Activated CD4-positive, alpha-beta memory T cell treated with anti-CD3 and anti-CD28 coated beads for 36 hours (primary cell): Measurements from ENCODE around the gene CACNA2D2. TPM values are rescaled to one million over a fixed set of nuclear protein-coding genes. Genes with fewer than 3 reads are reported as not detected.

ENCODE experiments used
- CTCF ChIA-PET: fragments of 350-600 bp; sonication (Branson Sonifier 250); formaldehyde crosslinking; loops from one replicate; lab custom pipeline; 2021; ENCODE audit warnings: antibody characterized with exemption, inconsistent platforms; lab: Charles Lee
- POLR2A ChIA-PET: fragments of 350-600 bp; sonication (Branson Sonifier 250); formaldehyde crosslinking; loops from one replicate; lab custom pipeline; 2021; ENCODE audit warnings: antibody characterized with exemption; lab: Charles Lee
- DNase-seq: peaks from one replicate; pipeline ENCODE4 v3.0.0-alpha.2; 2020
- H3K27ac Mint-ChIP-seq: one replicate; pipeline ENCODE4 v1.8.0; 2021; ENCODE audit warnings: mixed read lengths
- H3K27me3 Mint-ChIP-seq: one replicate; pipeline ENCODE4 v1.8.0; 2021; ENCODE audit warnings: mixed read lengths
- H3K36me3 Mint-ChIP-seq: one replicate; pipeline ENCODE4 v1.8.0; 2021; ENCODE audit warnings: mixed read lengths
- H3K4me1 Mint-ChIP-seq: one replicate; pipeline ENCODE4 v1.8.0; 2021; ENCODE audit warnings: low read depth, mixed read lengths
- H3K4me3 Mint-ChIP-seq: one replicate; pipeline ENCODE4 v1.8.0; 2021; ENCODE audit warnings: mild to moderate bottlenecking, mixed read lengths
- H3K9me3 Mint-ChIP-seq: one replicate; pipeline ENCODE4 v1.8.0; 2021; ENCODE audit warnings: mixed read lengths
- intact Hi-C: fragments of 100-400 bp; cut with micrococcal nuclease; formaldehyde crosslinking; loops from one replicate; pipeline ENCODE4 v1.15.1; 2023
- total RNA-seq, 2 experiments: library from RNA; stranded (reverse); gene quantifications; one replicate each; pipeline ENCODE4 v1.2.3, GENCODE V29; 2021

Gene CACNA2D2
- total RNA-seq, 2 experiments from 2014 or later = 0.63 to 0.69 TPM

GRCh38 chr3:50414616-50415015 lies 88.8 kb downstream of the CACNA2D2 start:
- no peaks in the 10 kb centered on the region for H3K27me3 Mint-ChIP-seq
- ChIA-PET POLR2A (interaction anchor here (1.0 kb wide), 1 partner anchor 43 kb away, joined by 3 read pairs; no protein-coding TSS in a partner anchor), CTCF (interaction anchor here (1.1 kb wide), 1 partner anchor 9 kb away, joined by 3 read pairs; no protein-coding TSS in a partner anchor)
- H3K4me3 Mint-ChIP-seq = no peak overlapping the region
- intact Hi-C loops = no loop called here
- DNase-seq = no peak
- no peaks in the 10 kb centered on the region for H3K4me1 Mint-ChIP-seq
- no peak overlapping the region for H3K27ac Mint-ChIP-seq
- no peaks in the 10 kb centered on the region for H3K9me3 Mint-ChIP-seq
- H3K36me3 Mint-ChIP-seq = no peaks in the 10 kb centered on the region

DNA sequence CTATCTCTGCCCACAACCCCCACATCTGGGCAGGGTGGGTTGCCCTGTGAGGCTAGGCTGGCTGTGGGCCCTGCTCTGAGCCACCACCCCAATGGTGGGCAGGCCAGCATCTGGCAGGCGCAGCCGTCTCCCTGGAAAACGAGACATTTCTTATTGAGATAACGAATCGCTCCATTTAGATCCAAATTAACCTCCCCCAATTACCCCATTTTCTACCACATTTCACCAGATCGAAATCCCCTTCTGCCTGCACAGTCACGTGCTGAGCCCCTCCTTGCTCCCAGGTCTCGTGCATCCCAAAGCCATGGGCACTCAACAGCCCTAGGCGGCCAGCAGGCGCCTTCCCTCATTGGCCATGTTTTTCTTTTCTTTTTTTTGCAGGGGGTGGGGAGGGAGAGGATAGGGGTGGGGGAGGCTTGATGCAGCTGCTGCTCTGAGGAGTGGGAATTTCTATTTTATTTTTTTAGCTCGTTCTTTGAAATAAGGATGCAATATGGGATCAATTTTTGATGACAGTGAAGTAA lies 91.1 kb downstream of the CACNA2D2 start:
- intact Hi-C loops = no loop called here
- Mint-ChIP-seq H3K4me3 (no peak overlapping the region), H3K9me3 (no peaks in the 10 kb centered on the region), H3K4me1 (no peaks in the 10 kb centered on the region), H3K36me3 (no peaks in the 10 kb centered on the region), H3K27ac (no peak overlapping the region), H3K27me3 (no peaks in the 10 kb centered on the region)
- CTCF ChIA-PET = no interaction called here
- DNase-seq = no peak
- POLR2A ChIA-PET = no interaction called here

DNA sequence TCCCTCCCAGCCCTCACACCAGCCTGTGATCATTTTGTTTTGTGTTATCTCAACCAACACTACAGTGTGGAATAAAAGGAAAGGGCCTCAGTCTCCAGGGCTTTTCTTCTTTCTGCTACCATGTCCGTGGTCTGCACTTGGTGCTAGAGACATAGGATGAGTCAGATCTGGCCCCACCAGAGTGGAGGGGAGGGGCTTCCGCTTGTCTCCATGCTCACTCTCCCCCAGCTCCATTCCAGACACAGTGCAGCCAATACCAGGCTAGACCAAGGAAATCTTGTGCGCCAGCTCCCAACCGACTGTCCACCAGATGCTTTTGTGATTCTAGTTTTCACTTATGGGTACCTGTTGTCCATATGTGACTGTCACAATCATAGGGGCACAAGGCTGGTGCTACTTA lies 92.2 kb downstream of the CACNA2D2 start:
- CTCF ChIA-PET = no interaction called here
- no peaks in the 10 kb centered on the region for H3K36me3 Mint-ChIP-seq
- H3K27ac Mint-ChIP-seq = no peak overlapping the region
- no peaks in the 10 kb centered on the region for H3K9me3 Mint-ChIP-seq
- H3K4me1 Mint-ChIP-seq = no peaks in the 10 kb centered on the region
- POLR2A ChIA-PET = no interaction called here
- no peak overlapping the region for H3K4me3 Mint-ChIP-seq
- no peaks in the 10 kb centered on the region for H3K27me3 Mint-ChIP-seq
- no peak for DNase-seq
- intact Hi-C loops = no loop called here

DNA sequence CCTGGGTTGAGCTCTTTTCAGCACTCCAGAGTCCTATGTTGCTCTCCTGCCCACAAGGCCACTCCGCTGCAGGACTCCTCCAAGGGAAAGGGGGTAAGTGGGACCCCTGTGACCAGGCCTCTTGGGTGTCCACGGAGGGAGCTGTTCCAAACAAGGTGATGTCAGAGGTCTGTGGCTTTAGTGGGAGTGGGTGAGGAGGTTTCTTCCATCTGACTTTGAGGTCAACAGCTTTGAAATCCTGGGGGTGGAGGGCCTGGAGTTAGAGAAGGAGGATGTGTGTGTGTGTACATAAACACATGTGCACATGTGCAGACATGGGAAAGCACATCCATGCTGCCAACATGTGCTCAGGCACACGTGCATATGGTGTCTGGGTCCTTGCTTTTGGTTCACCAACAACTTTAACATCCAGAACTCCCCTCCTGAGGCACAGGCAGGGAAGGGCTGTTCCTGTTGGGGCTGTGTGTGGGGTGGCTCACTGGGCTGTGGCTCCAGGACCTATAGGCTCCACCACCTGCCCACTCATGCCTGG lies 92.8 kb downstream of the CACNA2D2 start:
- intact Hi-C loops = no loop called here
- H3K4me1 Mint-ChIP-seq = no peaks in the 10 kb centered on the region
- H3K4me3 Mint-ChIP-seq = no peak overlapping the region
- ChIA-PET POLR2A (no interaction called here), CTCF (no interaction called here)
- DNase-seq = no peak
- H3K27ac Mint-ChIP-seq = no peak overlapping the region
- no peaks in the 10 kb centered on the region for H3K9me3 Mint-ChIP-seq
- no peaks in the 10 kb centered on the region for H3K27me3 Mint-ChIP-seq
- no peaks in the 10 kb centered on the region for H3K36me3 Mint-ChIP-seq

DNA sequence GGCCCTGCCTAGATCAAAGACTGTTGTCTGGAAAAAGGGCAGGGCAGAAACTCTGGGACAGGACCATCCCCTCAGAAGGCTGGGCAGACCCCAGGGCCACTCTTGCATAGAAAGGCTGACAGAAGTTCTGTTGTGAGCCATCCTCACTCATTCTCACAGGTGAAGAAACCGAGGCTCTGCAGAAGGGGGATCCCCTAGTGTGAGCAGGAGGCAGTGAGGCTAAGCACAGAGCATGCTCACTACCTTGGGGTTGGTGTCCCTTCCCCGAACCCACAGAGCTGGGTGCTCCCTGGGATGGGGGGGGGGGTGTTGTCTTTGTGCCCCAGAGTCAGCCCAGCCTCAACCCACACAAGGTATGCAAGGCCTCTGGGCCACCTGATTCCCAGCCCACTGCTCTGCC lies 93.2 kb downstream of the CACNA2D2 start:
- no peak overlapping the region for H3K4me3 Mint-ChIP-seq
- intact Hi-C loops = no loop called here
- no peaks in the 10 kb centered on the region for H3K36me3 Mint-ChIP-seq
- CTCF ChIA-PET = no interaction called here
- H3K27ac Mint-ChIP-seq = no peak overlapping the region
- DNase-seq = peak; percentile 16
- POLR2A ChIA-PET = no interaction called here
- no peaks in the 10 kb centered on the region for H3K27me3 Mint-ChIP-seq
- no peaks in the 10 kb centered on the region for H3K9me3 Mint-ChIP-seq
- no peaks in the 10 kb centered on the region for H3K4me1 Mint-ChIP-seq

- Mint-ChIP-seq H3K9me3 (no peaks in the 10 kb centered on the region), H3K27me3 (no peaks in the 10 kb centered on the region), H3K4me1 (no peaks in the 10 kb centered on the region), H3K4me3 (no peak overlapping the region), H3K27ac (no peak overlapping the region), H3K36me3 (no peaks in the 10 kb centered on the region)
- no peak for DNase-seq
- POLR2A ChIA-PET = no interaction called here
- intact Hi-C loops = no loop called here
- CTCF ChIA-PET = no interaction called here
These were observed 94.9 kb downstream of the CACNA2D2 start for GRCh38 chr3:50408443-50408944.

DNA sequence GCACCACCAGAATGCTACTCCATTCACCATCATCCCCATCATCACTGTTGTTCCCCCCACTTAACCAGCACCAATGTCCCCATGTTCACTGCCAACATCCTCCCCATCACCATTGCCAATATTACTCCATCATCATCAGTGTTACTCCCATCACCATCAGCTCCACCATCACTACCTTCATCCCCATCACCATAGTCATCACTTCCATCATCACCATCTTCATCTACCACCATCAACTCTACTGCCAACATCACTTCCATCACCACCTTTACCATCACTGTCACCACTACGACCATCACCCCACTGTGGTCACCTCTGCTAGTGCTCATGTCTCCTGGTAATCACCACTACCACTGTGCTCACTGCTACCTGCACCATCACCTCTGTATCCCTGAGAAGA lies 96.9 kb downstream of the CACNA2D2 start:
- no peak overlapping the region for H3K4me3 Mint-ChIP-seq
- H3K27ac Mint-ChIP-seq = no peak overlapping the region
- intact Hi-C loops = no loop called here
- H3K27me3 Mint-ChIP-seq = no peaks in the 10 kb centered on the region
- H3K36me3 Mint-ChIP-seq = no peaks in the 10 kb centered on the region
- H3K4me1 Mint-ChIP-seq = no peaks in the 10 kb centered on the region
- DNase-seq = no peak
- no peaks in the 10 kb centered on the region for H3K9me3 Mint-ChIP-seq
- ChIA-PET POLR2A (no interaction called here), CTCF (interaction anchor here (0.9 kb wide), 1 partner anchor 136 kb away, joined by 5 read pairs; no protein-coding TSS in a partner anchor)

GRCh38 chr3:50405249-50405648 lies 98.2 kb downstream of the CACNA2D2 start:
- ChIA-PET POLR2A (interaction anchor here (0.6 kb wide), 1 partner anchor 96 kb away, joined by 3 read pairs; no protein-coding TSS in a partner anchor), CTCF (interaction anchor here (0.7 kb wide), 1 partner anchor 137 kb away, joined by 3 read pairs; no protein-coding TSS in a partner anchor)
- no peaks in the 10 kb centered on the region for H3K4me1 Mint-ChIP-seq

DNA sequence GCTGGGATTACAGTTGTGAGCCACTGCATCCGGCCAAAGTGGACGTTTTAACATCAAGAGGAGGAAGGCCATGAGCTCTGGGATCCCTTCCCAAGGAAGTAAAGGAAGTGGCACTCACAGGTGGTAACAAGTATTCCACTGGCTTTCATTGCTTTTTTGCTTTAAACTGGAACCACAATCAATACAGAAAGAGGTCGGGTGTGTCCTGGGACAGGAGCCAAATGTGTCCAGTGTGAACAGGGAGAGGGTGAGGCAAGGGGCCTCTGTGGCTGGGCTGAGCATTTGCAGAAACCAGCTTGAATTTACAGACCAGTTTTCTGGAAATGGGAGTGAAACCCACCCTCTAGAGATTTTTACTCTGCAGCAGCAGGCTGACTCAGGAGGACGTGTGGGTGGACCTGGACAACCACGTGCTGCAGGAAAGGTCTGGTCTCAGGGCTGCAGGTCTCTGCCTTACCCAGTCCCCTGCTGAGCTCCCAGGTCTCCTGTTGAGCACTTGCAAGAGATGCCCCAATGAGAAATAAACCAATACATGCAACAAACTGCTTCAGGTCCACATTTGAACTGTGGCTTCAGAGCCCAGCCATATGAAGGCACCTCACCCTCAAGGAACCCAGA lies 101.3 kb downstream of the CACNA2D2 start:
- H3K27ac Mint-ChIP-seq = no peak overlapping the region
- intact Hi-C loops = no loop called here
- H3K4me3 Mint-ChIP-seq = no peak overlapping the region
- H3K27me3 Mint-ChIP-seq = no peaks in the 10 kb centered on the region
- ChIA-PET CTCF (interaction anchor here (1.3 kb wide), 1 partner anchor 141 kb away, joined by 3 read pairs; no protein-coding TSS in a partner anchor), POLR2A (no interaction called here)
- H3K4me1 Mint-ChIP-seq = no peaks in the 10 kb centered on the region
- DNase-seq = no peak
- H3K36me3 Mint-ChIP-seq = no peaks in the 10 kb centered on the region
- H3K9me3 Mint-ChIP-seq = no peaks in the 10 kb centered on the region

More at GRCh38 chr3:50405249-50405648, 98.2 kb downstream of the CACNA2D2 start:
- peak; percentile 46 for DNase-seq
- Mint-ChIP-seq H3K9me3 (no peaks in the 10 kb centered on the region), H3K36me3 (no peaks in the 10 kb centered on the region), H3K27me3 (no peaks in the 10 kb centered on the region), H3K27ac (no peak overlapping the region), H3K4me3 (no peak overlapping the region)
- intact Hi-C loops = no loop called here

- no peaks in the 10 kb centered on the region for H3K27me3 Mint-ChIP-seq
- intact Hi-C loops = no loop called here
- no peak overlapping the region for H3K4me3 Mint-ChIP-seq
- no peaks in the 10 kb centered on the region for H3K4me1 Mint-ChIP-seq
- no peaks in the 10 kb centered on the region for H3K9me3 Mint-ChIP-seq
- no peak overlapping the region for H3K27ac Mint-ChIP-seq
- CTCF ChIA-PET = no interaction called here
- no peaks in the 10 kb centered on the region for H3K36me3 Mint-ChIP-seq
- DNase-seq = no peak
- POLR2A ChIA-PET = no interaction called here
These were observed 106.9 kb downstream of the CACNA2D2 start for GRCh38 chr3:50396502-50396901.

DNA sequence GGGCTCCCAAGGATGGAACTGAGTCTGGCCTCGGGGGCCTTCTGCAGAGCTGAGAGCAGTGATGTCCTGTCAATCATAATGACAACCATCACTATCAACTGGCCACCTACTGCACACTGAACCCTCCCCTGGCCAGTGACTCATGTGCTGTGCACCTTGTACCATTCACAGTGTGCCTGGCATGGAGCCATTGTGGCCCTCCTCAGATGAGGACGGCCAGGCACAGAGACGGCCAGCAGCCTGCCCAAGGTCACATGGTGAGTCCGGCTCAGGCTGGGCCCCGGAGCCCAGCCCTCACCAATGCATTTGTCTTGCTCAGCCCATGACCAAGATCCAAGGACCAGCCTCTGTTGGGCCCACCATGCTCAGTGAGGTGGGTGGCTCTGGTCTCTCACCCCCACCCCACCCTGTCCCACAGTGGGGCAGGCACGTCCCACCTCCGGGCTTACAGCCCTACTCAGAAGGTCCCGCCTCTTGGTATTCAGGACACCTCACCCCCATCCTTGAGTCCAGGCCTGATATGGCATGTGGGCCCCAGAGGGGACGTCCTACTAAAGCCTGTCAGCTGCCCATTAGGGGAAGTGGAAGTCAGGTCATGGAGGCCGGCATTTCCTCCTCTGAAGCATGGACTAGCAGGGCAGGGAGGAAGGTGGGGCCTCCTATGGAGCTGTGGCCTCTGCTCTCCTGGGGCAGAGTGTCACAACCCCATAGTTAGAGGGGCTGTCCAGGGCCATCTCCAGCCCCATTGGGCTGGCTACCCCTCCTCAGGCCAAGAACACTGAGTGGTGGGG lies 108.2 kb downstream of the CACNA2D2 start:
- POLR2A ChIA-PET = interaction anchor here (1.0 kb wide), 1 partner anchor 9 kb away, joined by 3 read pairs; no protein-coding TSS in a partner anchor
- intact Hi-C loops = no loop called here
- no peaks in the 10 kb centered on the region for H3K4me1 Mint-ChIP-seq
- no peak overlapping the region for H3K27ac Mint-ChIP-seq
- H3K9me3 Mint-ChIP-seq = no peaks in the 10 kb centered on the region
- no peak overlapping the region for H3K4me3 Mint-ChIP-seq
- no peaks in the 10 kb centered on the region for H3K27me3 Mint-ChIP-seq
- no peaks in the 10 kb centered on the region for H3K36me3 Mint-ChIP-seq
- CTCF ChIA-PET = no interaction called here
- DNase-seq = no peak

DNA sequence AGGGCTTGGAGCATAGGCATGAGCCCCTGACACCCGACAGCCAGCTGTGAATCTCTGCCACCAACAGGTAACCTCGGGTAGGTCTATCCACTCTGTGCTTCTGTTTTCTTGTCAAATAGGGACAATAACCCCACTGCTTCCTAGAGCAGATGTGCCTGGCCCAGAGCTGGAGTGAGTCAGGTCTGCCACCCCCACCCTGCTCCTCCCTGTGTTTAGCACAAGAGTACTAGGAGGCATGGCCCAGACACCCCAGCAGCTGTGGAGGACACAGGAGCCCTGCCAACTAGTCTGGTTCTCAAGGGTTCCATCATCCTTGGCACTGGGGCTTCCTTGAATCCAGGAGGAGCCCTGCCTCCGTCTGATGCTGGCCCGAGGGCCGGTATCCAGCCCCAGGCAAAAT lies 110.4 kb downstream of the CACNA2D2 start:
- CTCF ChIA-PET = interaction anchor here (1.0 kb wide), 1 partner anchor 149 kb away, joined by 3 read pairs; no protein-coding TSS in a partner anchor

More for the DNA sequence above, 110.4 kb downstream of the CACNA2D2 start:
- no peaks in the 10 kb centered on the region for H3K36me3 Mint-ChIP-seq
- H3K4me1 Mint-ChIP-seq = no peaks in the 10 kb centered on the region
- DNase-seq = no peak
- intact Hi-C loops = no loop called here
- POLR2A ChIA-PET = no interaction called here
- no peaks in the 10 kb centered on the region for H3K27me3 Mint-ChIP-seq
- H3K9me3 Mint-ChIP-seq = no peaks in the 10 kb centered on the region
- no peak overlapping the region for H3K4me3 Mint-ChIP-seq
- H3K27ac Mint-ChIP-seq = no peak overlapping the region
